HUDEP-2 (cell line): ENCODE results near the gene CDKL2.
A peak's percentile ranks its signal among the peaks of the same experiment; 100 is the strongest.
"Not testable (repeated sequence)": the region's sequence is repeated elsewhere in the genome, so short reads cannot be mapped to it uniquely, and the experiment has no call there.

Experiments
- DNase-seq, 76 experiments: peaks; one replicate each; lab custom pipeline; 2025; ENCODE audit not compliant: unreplicated experiment in 76 of 76; lab: John Stamatoyannopoulos, UW

The CDKL2 gene

GRCh38 chr4:75630174-75630936 lies at the start of gene CDKL2:
Gene CDKL2, minus strand, starts transcription at chr4:75630528. Its CDS starts 4,540 bp downstream, at chr4:75625988.
- peak in 61 of 76 experiments; percentile 1 to 88 (median 50) for DNase-seq

GRCh38 chr4:75678965-75679364 lies 48.6 kb upstream of the CDKL2 start:
- no peak for DNase-seq

- DNase-seq, result no peak
These were observed 48.1 kb upstream of the CDKL2 start for GRCh38 chr4:75678473-75678872.

GRCh38 chr4:75675004-75675531 lies 44.7 kb upstream of the CDKL2 start:
- no peak for DNase-seq

GRCh38 chr4:75673959-75674328 lies 43.6 kb upstream of the CDKL2 start:
- peak in 1 of 76 experiments; percentile 29 for DNase-seq

GRCh38 chr4:75673027-75673958 lies 43.0 kb upstream of the CDKL2 start, which contains the start of gene G3BP2:
Gene G3BP2, minus strand, starts transcription at chr4:75673411. Its CDS starts 11,386 bp downstream, at chr4:75662025.
- peak; percentile 35 to 99 (median 96) for DNase-seq

- DNase-seq, result peak in 68 of 76 experiments; percentile 1 to 67 (median 44)
These were observed 42.2 kb upstream of the CDKL2 start for GRCh38 chr4:75672461-75673026.

- no peak for DNase-seq
These were observed 41.6 kb upstream of the CDKL2 start for GRCh38 chr4:75671802-75672421.

- no peak for DNase-seq
These were observed 38.3 kb upstream of the CDKL2 start for GRCh38 chr4:75668596-75668995.

- DNase-seq, result not testable (repeated sequence)
These were observed 37.3 kb upstream of the CDKL2 start for GRCh38 chr4:75667636-75668035.

- no peak for DNase-seq
These were observed 36.0 kb upstream of the CDKL2 start for GRCh38 chr4:75666299-75666698.

GRCh38 chr4:75664604-75665003 lies 34.3 kb upstream of the CDKL2 start:
- DNase-seq, result not testable (repeated sequence)

- DNase-seq, result no peak
These were observed 32.3 kb upstream of the CDKL2 start for GRCh38 chr4:75662626-75663025.

- DNase-seq, result no peak
These were observed 30.2 kb upstream of the CDKL2 start for GRCh38 chr4:75660491-75660890.

- DNase-seq, result no peak
These were observed 29.2 kb upstream of the CDKL2 start for GRCh38 chr4:75659512-75660031.

GRCh38 chr4:75658876-75659275 lies 28.5 kb upstream of the CDKL2 start:
- DNase-seq, result no peak

GRCh38 chr4:75655562-75655961 lies 25.2 kb upstream of the CDKL2 start:
- DNase-seq, result no peak

- no peak for DNase-seq
These were observed 24.6 kb upstream of the CDKL2 start for GRCh38 chr4:75654905-75655304.

- DNase-seq, result peak in 1 of 76 experiments; percentile 4
These were observed 23.6 kb upstream of the CDKL2 start for GRCh38 chr4:75653845-75654503.

- DNase-seq, result no peak
These were observed 13.8 kb upstream of the CDKL2 start for GRCh38 chr4:75644095-75644494.
